ENCODE measurements around the gene LONRF2.

DNA sequence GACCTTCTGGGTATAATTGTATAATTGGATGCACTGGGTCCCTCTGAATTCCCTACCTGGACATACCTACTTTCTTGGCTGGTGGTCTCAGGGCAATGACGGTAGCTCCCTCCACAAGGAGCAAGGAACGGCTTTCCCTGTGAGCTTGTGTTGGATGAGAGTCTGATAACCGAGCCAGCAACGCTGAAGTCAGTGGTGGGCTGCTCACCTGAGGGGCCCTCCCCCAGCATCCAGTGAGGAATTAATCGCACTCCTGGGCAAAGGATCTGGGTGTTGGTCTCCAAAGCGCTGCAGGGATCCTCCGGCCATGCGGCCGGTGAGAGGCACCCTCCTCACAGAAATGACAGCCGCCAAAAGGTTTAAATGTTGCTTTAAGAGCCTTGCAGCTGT lies 47.1 kb downstream of the LONRF2 start:
- TF ChIP-seq EZH2phosphoT487 (IDR thresholded peaks at IDR 0.05; ENCODE audit: borderline replicate concordance, low read length) = no peak
- TF ChIP-seq, protein P1, sequence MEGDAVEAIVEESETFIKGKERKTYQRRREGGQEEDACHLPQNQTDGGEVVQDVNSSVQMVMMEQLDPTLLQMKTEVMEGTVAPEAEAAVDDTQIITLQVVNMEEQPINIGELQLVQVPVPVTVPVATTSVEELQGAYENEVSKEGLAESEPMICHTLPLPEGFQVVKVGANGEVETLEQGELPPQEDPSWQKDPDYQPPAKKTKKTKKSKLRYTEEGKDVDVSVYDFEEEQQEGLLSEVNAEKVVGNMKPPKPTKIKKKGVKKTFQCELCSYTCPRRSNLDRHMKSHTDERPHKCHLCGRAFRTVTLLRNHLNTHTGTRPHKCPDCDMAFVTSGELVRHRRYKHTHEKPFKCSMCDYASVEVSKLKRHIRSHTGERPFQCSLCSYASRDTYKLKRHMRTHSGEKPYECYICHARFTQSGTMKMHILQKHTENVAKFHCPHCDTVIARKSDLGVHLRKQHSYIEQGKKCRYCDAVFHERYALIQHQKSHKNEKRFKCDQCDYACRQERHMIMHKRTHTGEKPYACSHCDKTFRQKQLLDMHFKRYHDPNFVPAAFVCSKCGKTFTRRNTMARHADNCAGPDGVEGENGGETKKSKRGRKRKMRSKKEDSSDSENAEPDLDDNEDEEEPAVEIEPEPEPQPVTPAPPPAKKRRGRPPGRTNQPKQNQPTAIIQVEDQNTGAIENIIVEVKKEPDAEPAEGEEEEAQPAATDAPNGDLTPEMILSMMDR (conservative IDR thresholded peaks at IDR 0.05; ENCODE audit: low read depth, low read length) = no peak
